Measurements from ENCODE around the gene SECISBP2.
A peak's percentile ranks its signal among the peaks of the same experiment; 100 is the strongest.
"Not testable (repeated sequence)": the region's sequence is repeated elsewhere in the genome, so short reads cannot be mapped to it uniquely, and the experiment has no call there.

The SECISBP2 gene

DNA sequence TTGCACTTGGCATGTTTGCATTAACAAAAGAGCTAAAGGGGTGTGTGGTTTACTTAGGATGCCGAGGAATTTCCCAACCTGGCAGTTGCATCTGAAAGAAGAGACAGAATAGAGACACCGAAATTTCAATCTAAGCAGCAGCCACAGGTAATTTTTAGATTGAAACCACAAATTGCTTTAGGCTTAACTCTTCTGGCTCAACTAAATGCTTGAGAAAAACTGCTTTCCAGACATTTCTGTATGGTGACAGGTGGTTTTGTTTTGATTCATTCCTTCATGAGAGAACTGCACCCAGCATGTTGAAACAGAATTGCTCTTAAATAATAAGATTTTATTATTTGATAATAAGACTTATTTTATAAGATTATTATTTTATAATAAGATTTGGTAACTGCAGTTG is 21.5 kb downstream of the SECISBP2 start:
- FAIRE-seq, result peak; percentile 83
- TF ChIP-seq POLR2AphosphoS5 (IDR thresholded peaks at IDR 0.05; ENCODE audit: low read depth, low read length), result no peak
- no peak for DNase-seq (ENCODE audit: insufficient read length)

DNA sequence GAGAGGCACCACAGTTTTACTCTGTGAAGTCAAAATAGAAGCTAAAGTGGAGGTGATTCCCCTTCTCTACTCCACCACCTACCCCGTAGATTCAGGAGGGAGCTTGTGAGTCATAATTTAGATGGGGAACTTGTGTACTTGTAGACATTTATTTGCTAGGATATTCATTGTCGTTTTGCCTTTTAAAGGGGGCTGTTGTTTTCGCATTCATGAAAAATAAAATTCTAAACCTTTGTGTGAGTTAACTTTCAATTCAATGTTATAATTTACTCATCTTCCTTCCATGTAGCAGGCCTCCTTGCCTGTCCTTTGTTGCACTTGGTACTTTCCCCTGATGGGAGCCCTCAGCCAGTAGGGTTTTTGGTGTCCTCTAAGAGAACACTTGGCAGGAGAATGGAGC is 22.0 kb downstream of the SECISBP2 start:
- no peak for TF ChIP-seq TAF1 (IDR thresholded peaks at IDR 0.05; ENCODE audit: borderline replicate concordance, low read depth, low read length)
- TF ChIP-seq POLR2A (IDR thresholded peaks at IDR 0.05; ENCODE audit: low read depth, low read length), result no peak
- no peak for TF ChIP-seq POLR2AphosphoS5 (IDR thresholded peaks at IDR 0.05; ENCODE audit: low read depth, low read length)
- FAIRE-seq, result peak; percentile 94
- DNase-seq (ENCODE audit: insufficient read length), result no peak

GRCh38 chr9:89342213-89342612 is 23.9 kb downstream of the SECISBP2 start:
- DNase-seq (ENCODE audit: insufficient read length) (no peak), FAIRE-seq (peak; percentile 79)
- no peak for TF ChIP-seq POLR2AphosphoS5 (IDR thresholded peaks at IDR 0.05; ENCODE audit: low read depth, low read length)

DNA sequence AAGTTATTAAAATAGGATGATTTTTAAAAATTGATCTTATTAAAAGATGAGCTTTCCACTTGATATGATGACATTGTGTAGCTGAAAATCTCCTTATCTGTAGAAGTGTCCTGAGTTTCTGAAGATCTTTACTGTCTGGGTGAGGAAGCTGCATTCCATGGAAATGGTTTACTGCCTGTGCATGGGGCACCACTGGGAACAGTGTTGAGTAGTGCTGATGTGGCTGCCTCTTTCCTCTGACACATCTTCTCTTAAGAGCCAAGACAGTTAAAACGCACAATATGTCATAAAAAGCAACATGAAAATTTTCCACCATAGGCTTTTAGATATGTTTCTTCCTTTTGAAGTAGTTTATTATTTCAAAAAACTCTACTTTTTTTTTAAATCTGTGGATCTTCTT is 24.6 kb downstream of the SECISBP2 start:
- TF ChIP-seq POLR2A (IDR thresholded peaks at IDR 0.05; ENCODE audit: low read depth, low read length) (no peak), POLR2AphosphoS5 (IDR thresholded peaks at IDR 0.05; ENCODE audit: low read depth, low read length) (no peak), TAF1 (IDR thresholded peaks at IDR 0.05; ENCODE audit: borderline replicate concordance, low read depth, low read length) (no peak)
- FAIRE-seq (no peak), DNase-seq (ENCODE audit: insufficient read length) (no peak)

GRCh38 chr9:89343812-89344211 is 25.5 kb downstream of the SECISBP2 start:
- not testable (repeated sequence) for FAIRE-seq; DNase-seq (ENCODE audit: insufficient read length)

- no peak for FAIRE-seq
- DNase-seq (ENCODE audit: insufficient read length), result no peak
- TF ChIP-seq POLR2A (IDR thresholded peaks at IDR 0.05; ENCODE audit: low read depth, low read length), result no peak
- no peak for TF ChIP-seq POLR2AphosphoS5 (IDR thresholded peaks at IDR 0.05; ENCODE audit: low read depth, low read length)
- no peak for TF ChIP-seq TAF1 (IDR thresholded peaks at IDR 0.05; ENCODE audit: borderline replicate concordance, low read depth, low read length)
These were observed 27.2 kb downstream of the SECISBP2 start for GRCh38 chr9:89345476-89345875.

DNA sequence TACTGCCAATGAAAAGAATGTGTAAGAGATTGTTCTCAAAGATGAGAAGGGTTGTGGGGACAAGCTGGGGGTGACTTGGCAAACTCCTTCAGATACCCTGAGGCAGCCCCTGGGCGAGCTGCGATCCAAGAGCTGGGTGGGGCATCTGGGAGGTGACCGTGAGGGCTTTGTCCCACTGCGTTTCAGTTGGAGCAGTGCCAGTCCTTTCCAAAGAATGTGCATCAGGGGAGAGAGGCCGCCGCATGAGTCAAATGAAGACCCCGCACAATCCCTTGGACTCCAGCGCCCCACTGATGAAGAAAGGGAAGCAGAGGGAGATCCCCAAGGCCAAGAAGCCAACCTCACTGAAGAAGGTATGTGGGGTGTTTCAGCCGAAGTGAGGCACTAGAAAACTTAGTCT is 28.4 kb downstream of the SECISBP2 start:
- FAIRE-seq, result no peak
- no peak for DNase-seq (ENCODE audit: insufficient read length)
- no peak for TF ChIP-seq POLR2A (IDR thresholded peaks at IDR 0.05; ENCODE audit: low read depth, low read length)
- TF ChIP-seq TAF1 (IDR thresholded peaks at IDR 0.05; ENCODE audit: borderline replicate concordance, low read depth, low read length), result no peak

DNA sequence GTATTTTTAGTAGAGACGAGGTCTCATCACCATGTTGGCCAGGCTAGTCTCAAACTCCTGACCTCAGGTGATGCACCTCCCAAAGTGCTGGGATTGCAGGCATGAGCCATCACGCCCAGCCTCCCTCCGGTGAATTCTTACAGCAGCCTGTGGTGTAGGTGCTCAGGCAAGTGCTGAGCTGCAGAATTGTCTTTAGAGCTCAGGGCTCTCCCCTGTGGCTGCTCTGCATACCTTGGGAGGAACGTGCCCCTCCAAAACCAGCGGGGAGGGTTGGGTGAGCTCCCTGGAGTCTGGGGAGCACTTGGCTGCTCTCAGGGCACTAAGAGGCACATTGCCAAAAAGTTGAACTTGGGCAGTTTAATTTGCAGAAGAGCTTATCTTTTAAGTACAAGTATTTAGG is 29.4 kb downstream of the SECISBP2 start:
- FAIRE-seq, result no peak
- TF ChIP-seq TAF1 (IDR thresholded peaks at IDR 0.05; ENCODE audit: borderline replicate concordance, low read depth, low read length) (no peak), POLR2AphosphoS5 (IDR thresholded peaks at IDR 0.05; ENCODE audit: low read depth, low read length) (no peak), POLR2A (IDR thresholded peaks at IDR 0.05; ENCODE audit: low read depth, low read length) (no peak)

GRCh38 chr9:89349607-89350006 is 31.3 kb downstream of the SECISBP2 start:
- FAIRE-seq (no peak), DNase-seq (ENCODE audit: insufficient read length) (no peak)
- no peak for TF ChIP-seq TAF1 (IDR thresholded peaks at IDR 0.05; ENCODE audit: borderline replicate concordance, low read depth, low read length)
- TF ChIP-seq POLR2A (IDR thresholded peaks at IDR 0.05; ENCODE audit: low read depth, low read length), result no peak
- TF ChIP-seq POLR2AphosphoS5 (IDR thresholded peaks at IDR 0.05; ENCODE audit: low read depth, low read length), result no peak

More for the DNA sequence above, 29.4 kb downstream of the SECISBP2 start:
- no peak for DNase-seq (ENCODE audit: insufficient read length)

- TF ChIP-seq POLR2A (IDR thresholded peaks at IDR 0.05; ENCODE audit: low read depth, low read length) (no peak), TAF1 (IDR thresholded peaks at IDR 0.05; ENCODE audit: borderline replicate concordance, low read depth, low read length) (no peak), POLR2AphosphoS5 (IDR thresholded peaks at IDR 0.05; ENCODE audit: low read depth, low read length) (no peak)
- FAIRE-seq (no peak), DNase-seq (ENCODE audit: insufficient read length) (no peak)
These were observed 32.8 kb downstream of the SECISBP2 start for GRCh38 chr9:89350988-89351557.

DNA sequence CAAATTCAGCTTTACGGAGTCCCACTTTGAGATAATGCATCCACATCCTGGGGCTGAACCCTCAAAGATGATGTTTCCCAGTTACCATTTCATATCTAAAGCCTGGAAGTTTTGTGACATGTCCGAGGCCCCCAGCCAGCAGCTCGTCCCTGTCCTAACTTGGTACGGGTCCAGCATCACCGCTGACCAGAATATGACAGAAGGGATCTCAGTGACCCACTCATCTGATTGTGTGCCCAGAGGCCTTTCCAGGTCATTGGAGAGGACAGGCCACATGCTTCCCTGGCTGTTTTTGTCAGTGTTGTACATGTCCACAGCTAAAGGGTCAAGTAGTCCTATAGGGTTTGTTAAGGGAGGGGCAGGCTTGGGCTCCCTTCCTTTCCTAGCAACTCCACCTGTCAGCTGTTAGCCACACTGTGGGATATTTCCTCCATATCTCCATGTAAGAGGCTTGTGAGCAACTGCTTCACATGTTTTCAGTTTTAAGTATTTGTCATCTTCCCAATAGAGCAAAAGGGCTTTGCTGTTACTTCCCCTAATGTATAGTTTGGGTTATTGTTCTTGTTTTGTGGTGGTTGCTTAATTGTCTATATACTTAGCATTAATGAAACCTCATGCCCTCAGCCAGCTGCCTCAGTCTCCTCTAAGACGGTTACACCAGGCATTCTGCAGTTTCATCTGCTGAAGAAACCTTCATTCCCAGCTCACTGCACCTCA is 33.4 kb downstream of the SECISBP2 start:
- TF ChIP-seq POLR2A (IDR thresholded peaks at IDR 0.05; ENCODE audit: low read depth, low read length), result no peak
- no peak for TF ChIP-seq POLR2AphosphoS5 (IDR thresholded peaks at IDR 0.05; ENCODE audit: low read depth, low read length)
- DNase-seq (ENCODE audit: insufficient read length) (no peak), FAIRE-seq (no peak)

DNA sequence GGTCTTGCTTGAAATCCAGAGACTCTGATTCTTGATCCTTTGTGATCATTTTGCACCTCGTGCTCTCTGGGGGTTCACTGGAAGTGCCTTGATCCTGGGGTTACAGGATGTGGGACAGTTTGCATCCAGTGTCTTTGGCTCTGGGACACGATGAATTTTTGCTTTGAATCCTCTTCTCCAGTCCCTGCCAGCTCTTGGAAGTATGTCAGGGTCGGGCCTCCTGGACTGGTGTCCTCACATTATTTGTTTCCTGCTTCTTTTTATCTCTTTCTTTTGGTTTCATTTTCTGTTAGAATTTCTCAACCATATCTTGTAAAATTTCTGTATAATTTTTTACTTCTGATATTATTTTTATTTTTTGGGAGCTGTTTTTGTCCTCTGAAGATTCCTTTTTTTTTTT is 34.2 kb downstream of the SECISBP2 start:
- TF ChIP-seq POLR2A (IDR thresholded peaks at IDR 0.05; ENCODE audit: low read depth, low read length), result no peak
- TF ChIP-seq POLR2AphosphoS5 (IDR thresholded peaks at IDR 0.05; ENCODE audit: low read depth, low read length), result no peak
- TF ChIP-seq TAF1 (IDR thresholded peaks at IDR 0.05; ENCODE audit: borderline replicate concordance, low read depth, low read length), result no peak
- FAIRE-seq (no peak), DNase-seq (ENCODE audit: insufficient read length) (no peak)
